Upper lobe of left lung (tissue), 4 donors: ENCODE measurements around the gene P4HA1.

Experiments
- POLR2A ChIP-seq, 4 donors: fragments of 450-650 bp; IDR thresholded peaks; one replicate each; pipeline ENCODE4 v1.5.1; 2016 to 2017; ENCODE audit warnings: antibody characterized with exemption in 4 of 4, mild to moderate bottlenecking in 2 of 4
- POLR2AphosphoS5 ChIP-seq, 2 donors: sonication (generic); formaldehyde crosslinking; IDR thresholded peaks; one replicate each; pipeline ENCODE4 v1.5.1; 2017; ENCODE audit warnings: antibody characterized with exemption in 2 of 2
- TF ChIP-seq, protein P1 (sequence below), 6 experiments: fragments of 450-650 bp in 4 of 6; fragments of 200-600 bp in 2 of 6; sonication (generic) in 2 of 6; IDR thresholded peaks; one replicate each; pipeline ENCODE4 v1.5.1; 2016 to 2019; ENCODE audit warnings: antibody characterized with exemption in 6 of 6

DNA sequence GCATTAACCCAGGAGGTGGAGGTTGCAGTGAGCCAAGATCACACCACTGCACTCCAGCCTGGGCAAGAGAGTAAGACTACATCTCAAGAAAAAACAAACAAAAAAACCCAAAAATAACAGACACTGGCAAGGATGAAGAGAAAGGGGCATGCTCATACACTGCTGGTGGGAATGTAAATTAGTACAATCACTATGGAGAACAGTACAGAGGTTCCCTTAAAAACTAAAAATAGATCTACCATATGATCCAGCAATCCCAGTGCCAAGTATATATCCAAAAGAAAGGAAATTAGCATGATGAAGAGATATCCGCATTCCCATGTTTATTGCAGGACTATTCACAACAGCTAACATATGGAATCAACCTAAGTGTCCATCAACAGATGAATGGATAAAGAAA is 75.6 kb downstream of the P4HA1 start:
- TF ChIP-seq, protein P1, sequence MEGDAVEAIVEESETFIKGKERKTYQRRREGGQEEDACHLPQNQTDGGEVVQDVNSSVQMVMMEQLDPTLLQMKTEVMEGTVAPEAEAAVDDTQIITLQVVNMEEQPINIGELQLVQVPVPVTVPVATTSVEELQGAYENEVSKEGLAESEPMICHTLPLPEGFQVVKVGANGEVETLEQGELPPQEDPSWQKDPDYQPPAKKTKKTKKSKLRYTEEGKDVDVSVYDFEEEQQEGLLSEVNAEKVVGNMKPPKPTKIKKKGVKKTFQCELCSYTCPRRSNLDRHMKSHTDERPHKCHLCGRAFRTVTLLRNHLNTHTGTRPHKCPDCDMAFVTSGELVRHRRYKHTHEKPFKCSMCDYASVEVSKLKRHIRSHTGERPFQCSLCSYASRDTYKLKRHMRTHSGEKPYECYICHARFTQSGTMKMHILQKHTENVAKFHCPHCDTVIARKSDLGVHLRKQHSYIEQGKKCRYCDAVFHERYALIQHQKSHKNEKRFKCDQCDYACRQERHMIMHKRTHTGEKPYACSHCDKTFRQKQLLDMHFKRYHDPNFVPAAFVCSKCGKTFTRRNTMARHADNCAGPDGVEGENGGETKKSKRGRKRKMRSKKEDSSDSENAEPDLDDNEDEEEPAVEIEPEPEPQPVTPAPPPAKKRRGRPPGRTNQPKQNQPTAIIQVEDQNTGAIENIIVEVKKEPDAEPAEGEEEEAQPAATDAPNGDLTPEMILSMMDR (IDR thresholded peaks at IDR 0.05), result no peak
- TF ChIP-seq POLR2AphosphoS5 (IDR thresholded peaks at IDR 0.05), result no peak
- TF ChIP-seq POLR2A (IDR thresholded peaks at IDR 0.05), result no peak
